ENCODE results near the gene MTCH1.
A peak's percentile ranks its signal among the peaks of the same experiment; 100 is the strongest.

Gene MTCH1

GRCh38 chr6:36964349-36964748 is 21.6 kb downstream of the MTCH1 start:
- no peak for TF ChIP-seq EGR1 (IDR thresholded peaks at IDR 0.05)
- TF ChIP-seq CREB1 (IDR thresholded peaks at IDR 0.05; ENCODE audit: low read depth): no peak

- TF ChIP-seq TEAD4 (IDR thresholded peaks at IDR 0.05): no peak; the same call in 1 of the 2 replicates
- TF ChIP-seq RAD21 (IDR thresholded peaks at IDR 0.05; ENCODE audit: low read depth): no peak
- peak; percentile 56 for TF ChIP-seq NFIC (IDR thresholded peaks at IDR 0.05)
Observed at GRCh38 chr6:36963451-36964290, 22.3 kb downstream of the MTCH1 start.

DNA sequence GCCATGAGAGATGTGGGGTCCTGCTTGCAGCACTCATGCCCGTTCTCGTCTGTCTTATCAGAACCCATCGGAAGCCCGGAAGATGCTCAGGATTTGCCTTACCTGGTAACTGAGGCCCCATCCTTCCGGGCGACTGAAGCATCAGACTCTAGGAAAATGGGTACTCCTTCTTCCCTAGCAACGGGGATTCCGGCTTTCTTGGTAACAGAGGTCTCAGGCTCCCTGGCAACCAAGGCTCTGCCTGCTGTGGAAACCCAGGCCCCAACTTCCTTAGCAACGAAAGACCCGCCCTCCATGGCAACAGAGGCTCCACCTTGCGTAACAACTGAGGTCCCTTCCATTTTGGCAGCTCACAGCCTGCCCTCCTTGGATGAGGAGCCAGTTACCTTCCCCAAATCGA is 23.1 kb downstream of the MTCH1 start:
- no peak for TF ChIP-seq NFIC (IDR thresholded peaks at IDR 0.05)
- peak; percentile 93 for TF ChIP-seq CEBPB (IDR thresholded peaks at IDR 0.05)

DNA sequence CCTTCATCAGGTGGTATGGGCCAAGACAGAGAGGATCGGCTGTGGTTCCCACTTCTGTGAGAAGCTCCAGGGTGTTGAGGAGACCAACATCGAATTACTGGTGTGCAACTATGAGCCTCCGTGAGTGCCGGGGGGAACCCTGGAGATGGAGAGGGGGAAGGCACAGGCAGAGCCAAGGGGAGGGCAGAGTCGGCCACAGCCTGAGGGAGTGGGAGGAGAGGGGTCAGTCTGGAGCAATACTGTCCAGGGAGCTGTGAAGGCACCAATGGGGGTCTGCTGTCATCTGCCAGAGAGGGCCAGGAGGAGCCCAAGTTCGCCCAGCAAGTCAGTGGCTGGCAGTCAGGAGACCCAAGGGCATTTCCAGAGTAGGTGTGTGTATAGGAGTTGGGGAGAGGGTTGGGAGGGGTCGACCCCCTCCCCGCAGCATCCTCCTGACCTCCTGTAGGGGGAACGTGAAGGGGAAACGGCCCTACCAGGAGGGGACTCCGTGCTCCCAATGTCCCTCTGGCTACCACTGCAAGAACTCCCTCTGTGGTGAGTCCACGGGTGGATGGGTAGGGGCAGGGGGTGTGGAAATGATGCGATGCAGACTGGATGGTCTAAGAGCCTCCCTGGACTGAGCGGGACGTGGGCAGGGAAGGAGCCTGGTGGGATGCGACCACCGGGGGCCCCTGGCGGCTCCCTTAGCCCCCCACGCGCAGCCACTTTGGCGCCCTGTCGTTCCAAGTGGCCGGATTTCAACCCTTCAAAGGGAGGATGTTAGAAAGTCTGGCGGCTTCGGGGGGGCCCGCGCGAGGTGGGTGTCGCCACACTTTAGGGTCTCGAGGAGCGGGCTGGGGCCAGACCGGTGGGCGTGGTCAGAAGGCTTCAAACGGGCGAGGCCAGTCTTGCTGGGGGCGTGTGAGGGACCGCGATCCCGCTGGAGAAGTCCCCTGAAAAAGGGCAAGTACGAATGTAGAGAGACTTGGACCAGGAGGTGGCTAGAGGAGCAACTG is 24.3 kb downstream of the MTCH1 start:
- TF ChIP-seq TCF12 (IDR thresholded peaks at IDR 0.05; ENCODE audit: low read depth): no peak
- TF ChIP-seq EP300 (IDR thresholded peaks at IDR 0.05; ENCODE audit: borderline replicate concordance): no peak
- TF ChIP-seq REST (IDR thresholded peaks at IDR 0.05; ENCODE audit: low read depth): no peak
- TF ChIP-seq ZBTB7A (IDR thresholded peaks at IDR 0.05; ENCODE audit: low read depth): no peak
- TF ChIP-seq EGR1 (IDR thresholded peaks at IDR 0.05): no peak
- TF ChIP-seq TEAD4 (IDR thresholded peaks at IDR 0.05): no peak
- TF ChIP-seq CEBPB (IDR thresholded peaks at IDR 0.05): no peak
- TF ChIP-seq TAF1 (IDR thresholded peaks at IDR 0.05; ENCODE audit: low read depth): no peak
- TF ChIP-seq, protein P1, sequence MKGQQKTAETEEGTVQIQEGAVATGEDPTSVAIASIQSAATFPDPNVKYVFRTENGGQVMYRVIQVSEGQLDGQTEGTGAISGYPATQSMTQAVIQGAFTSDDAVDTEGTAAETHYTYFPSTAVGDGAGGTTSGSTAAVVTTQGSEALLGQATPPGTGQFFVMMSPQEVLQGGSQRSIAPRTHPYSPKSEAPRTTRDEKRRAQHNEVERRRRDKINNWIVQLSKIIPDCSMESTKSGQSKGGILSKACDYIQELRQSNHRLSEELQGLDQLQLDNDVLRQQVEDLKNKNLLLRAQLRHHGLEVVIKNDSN (IDR thresholded peaks at IDR 0.05): no peak
- TF ChIP-seq CREB1 (IDR thresholded peaks at IDR 0.05; ENCODE audit: low read depth): no peak
- TF ChIP-seq YY1 (IDR thresholded peaks at IDR 0.05; ENCODE audit: low read depth): no peak
- no peak for TF ChIP-seq RAD21 (IDR thresholded peaks at IDR 0.05; ENCODE audit: low read depth)
- no peak for TF ChIP-seq MAX (IDR thresholded peaks at IDR 0.05)
- no peak for TF ChIP-seq FOXM1 (IDR thresholded peaks at IDR 0.05; ENCODE audit: borderline replicate concordance, low read depth)
- TF ChIP-seq NFIC (IDR thresholded peaks at IDR 0.05): no peak

DNA sequence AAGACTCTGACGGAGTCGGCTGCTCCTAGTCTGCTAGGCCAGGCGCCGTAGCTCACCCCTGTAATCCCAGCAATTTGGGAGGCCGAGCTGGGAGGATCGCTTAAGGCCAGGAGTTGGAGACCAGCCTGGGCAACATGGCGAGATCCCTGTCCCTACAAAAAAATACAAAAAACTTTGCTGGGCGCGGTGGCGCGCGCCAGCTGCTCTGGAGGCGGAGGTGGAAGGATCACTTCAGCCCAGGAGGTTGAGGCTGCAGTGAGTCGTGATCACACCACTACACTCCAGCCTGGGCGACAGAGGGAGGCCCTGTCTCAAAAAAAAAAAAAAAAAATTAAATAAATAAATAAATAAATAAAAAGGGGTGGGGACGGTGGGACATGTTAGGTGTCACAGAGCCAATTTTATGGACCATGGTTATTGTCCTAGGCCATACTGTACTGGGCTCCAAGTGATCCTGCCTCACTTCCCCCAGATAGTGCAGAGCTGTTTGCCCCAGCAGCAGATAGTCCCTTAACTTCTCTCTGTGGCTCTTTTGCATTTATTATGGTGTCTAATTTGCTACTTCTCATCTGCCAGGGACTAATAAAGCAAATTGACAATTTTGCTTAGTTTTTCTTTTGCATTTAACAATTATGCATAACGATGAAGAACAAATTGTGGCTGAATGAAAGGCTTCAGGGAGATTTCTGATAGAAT is 26.3 kb downstream of the MTCH1 start:
- no peak for TF ChIP-seq CREB1 (IDR thresholded peaks at IDR 0.05; ENCODE audit: low read depth)

DNA sequence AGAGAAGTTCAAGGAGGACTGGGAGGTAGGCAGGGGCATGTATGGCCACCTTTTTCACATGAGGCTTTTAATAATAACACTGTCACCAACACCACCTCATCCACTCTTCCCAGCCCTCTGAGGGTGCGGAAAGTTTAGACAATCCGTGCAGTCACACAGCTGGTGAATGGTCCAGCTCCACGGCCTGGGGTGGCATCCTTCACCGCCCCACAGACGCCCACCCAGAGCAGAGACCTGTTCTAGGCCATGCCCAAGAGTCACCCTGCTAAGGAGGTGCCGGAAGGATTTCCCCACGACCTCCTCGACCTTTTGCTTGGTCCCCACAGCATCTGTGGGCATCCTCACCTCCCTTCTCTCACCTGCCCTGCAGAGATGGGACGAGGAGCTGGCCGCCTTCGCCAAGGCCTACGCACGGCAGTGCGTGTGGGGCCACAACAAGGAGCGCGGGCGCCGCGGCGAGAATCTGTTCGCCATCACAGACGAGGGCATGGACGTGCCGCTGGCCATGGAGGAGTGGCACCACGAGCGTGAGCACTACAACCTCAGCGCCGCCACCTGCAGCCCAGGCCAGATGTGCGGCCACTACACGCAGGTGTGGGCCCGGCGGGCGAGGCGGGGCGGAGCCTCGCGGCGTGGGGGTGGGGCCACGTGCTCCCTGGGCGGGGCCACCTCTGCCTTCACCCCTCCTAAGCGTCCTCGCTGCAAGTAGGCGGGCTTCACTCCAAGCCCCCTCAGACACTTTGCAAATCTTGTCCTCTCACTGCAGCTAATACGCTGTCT is 27.0 kb downstream of the MTCH1 start:
- no peak for TF ChIP-seq EP300 (IDR thresholded peaks at IDR 0.05; ENCODE audit: borderline replicate concordance)
- no peak for TF ChIP-seq NFIC (IDR thresholded peaks at IDR 0.05)
- TF ChIP-seq CEBPB (IDR thresholded peaks at IDR 0.05): no peak
- no peak for TF ChIP-seq TEAD4 (IDR thresholded peaks at IDR 0.05)
- TF ChIP-seq MAX (IDR thresholded peaks at IDR 0.05): no peak
- no peak for TF ChIP-seq YY1 (IDR thresholded peaks at IDR 0.05; ENCODE audit: low read depth)
- no peak for TF ChIP-seq TCF12 (IDR thresholded peaks at IDR 0.05; ENCODE audit: low read depth)

DNA sequence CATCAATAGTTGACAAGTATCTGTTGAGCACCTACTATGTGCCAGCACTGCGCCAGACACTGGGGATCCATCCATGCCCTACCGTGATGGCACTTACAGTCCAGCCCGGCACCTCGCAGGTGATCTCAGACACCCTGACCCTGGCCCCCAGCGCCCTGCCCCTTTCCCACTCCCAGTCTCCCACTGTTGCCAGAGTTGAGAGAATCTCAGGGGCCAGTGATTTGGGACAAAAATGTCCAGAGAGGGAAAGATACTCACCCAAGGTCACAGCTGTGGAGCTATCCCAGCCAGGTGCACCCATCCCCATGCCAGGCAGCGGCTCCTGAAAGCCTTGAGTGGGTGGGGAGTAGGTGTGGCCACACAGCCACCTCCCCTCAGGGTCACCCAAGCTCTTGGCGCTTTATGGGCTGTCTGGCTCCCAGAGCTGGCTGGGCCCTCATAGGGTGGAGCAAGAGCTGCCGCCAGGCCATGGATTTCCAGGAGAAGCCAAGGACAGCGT is 28.2 kb downstream of the MTCH1 start:
- TF ChIP-seq REST (IDR thresholded peaks at IDR 0.05; ENCODE audit: low read depth): no peak
- TF ChIP-seq TEAD4 (IDR thresholded peaks at IDR 0.05): no peak
- no peak for TF ChIP-seq RAD21 (IDR thresholded peaks at IDR 0.05; ENCODE audit: low read depth)
- no peak for TF ChIP-seq FOXM1 (IDR thresholded peaks at IDR 0.05; ENCODE audit: borderline replicate concordance, low read depth)
- no peak for TF ChIP-seq EP300 (IDR thresholded peaks at IDR 0.05; ENCODE audit: borderline replicate concordance)
- TF ChIP-seq EGR1 (IDR thresholded peaks at IDR 0.05): no peak
- no peak for TF ChIP-seq ZBTB7A (IDR thresholded peaks at IDR 0.05; ENCODE audit: low read depth)
- TF ChIP-seq CEBPB (IDR thresholded peaks at IDR 0.05): no peak
- TF ChIP-seq NFIC (IDR thresholded peaks at IDR 0.05): no peak
- no peak for TF ChIP-seq YY1 (IDR thresholded peaks at IDR 0.05; ENCODE audit: low read depth)
- no peak for TF ChIP-seq MAX (IDR thresholded peaks at IDR 0.05)
- TF ChIP-seq, protein P1 (IDR thresholded peaks at IDR 0.05): no peak
- TF ChIP-seq TCF12 (IDR thresholded peaks at IDR 0.05; ENCODE audit: low read depth): no peak
- TF ChIP-seq CREB1 (IDR thresholded peaks at IDR 0.05; ENCODE audit: low read depth): no peak
- no peak for TF ChIP-seq TAF1 (IDR thresholded peaks at IDR 0.05; ENCODE audit: low read depth)
